Measurements from ENCODE around the gene MPPED2. TPM values are rescaled to one million over a fixed set of nuclear protein-coding genes. Genes with fewer than 3 reads are reported as not detected.

The MPPED2 gene
- total and polyA plus RNA-seq, 4 experiments from 2014 or later = not detected

DNA sequence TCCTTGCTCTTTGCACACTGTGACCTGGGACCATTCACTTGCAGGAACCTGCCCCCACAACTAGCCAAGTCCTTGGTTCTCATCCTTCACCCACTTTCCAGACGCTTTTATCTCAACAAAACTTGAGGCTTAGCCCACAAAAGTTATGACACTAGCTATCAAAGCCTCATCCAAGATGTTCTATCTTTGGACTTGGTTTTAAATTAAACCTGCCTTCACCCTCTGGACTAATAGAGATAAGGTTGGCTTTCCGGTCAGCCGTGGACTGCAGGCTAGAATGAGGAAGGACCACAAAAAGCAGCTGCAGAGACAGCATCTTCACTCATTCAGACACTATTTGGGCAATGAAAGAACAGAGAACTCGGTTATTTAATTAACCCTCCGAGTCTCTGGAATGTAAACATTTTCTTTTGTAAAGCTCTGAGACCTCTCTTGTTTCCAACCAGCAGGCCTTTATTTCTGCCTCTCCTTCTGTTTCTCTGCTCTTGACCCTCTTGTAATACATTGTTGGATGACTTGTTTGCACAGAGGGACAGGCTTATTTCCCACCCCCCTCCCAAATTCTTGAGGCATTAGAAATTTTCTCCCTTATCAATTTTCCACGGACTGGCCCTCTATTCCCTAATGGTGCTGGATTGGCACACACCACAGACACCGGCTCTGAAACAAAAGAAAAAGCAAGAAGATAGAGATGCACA lies 221.9 kb downstream of the MPPED2 start:
- Mint-ChIP-seq H3K27ac (no peak overlapping the region), H3K36me3 (no peaks in the 10 kb centered on the region), H3K9me3 (no peaks in the 10 kb centered on the region), H3K4me1 (no peaks in the 10 kb centered on the region), H3K4me3 (no peak overlapping the region), H3K27me3 (peaks cover 2 to 3% of the 10 kb centered on the region in 2 donors)
- no peak for DNase-seq
- Histone ChIP-seq H3K9me3 (ENCODE audit: control insufficient read depth in 1 of 2, low read length in 2 of 2) (no peaks in the 10 kb centered on the region), H3K4me1 (ENCODE audit: insufficient read depth, low read length) (no peaks in the 10 kb centered on the region), H3K4me3 (ENCODE audit: low read length in 2 of 2) (no peak overlapping the region), H3K27me3 (ENCODE audit: insufficient read depth, low read length) (no peaks in the 10 kb centered on the region), H3K36me3 (ENCODE audit: insufficient read depth, low read length) (no peaks in the 10 kb centered on the region), H3K27ac (ENCODE audit: low read depth, low read length) (no peak overlapping the region)
- CTCF ChIA-PET (ENCODE audit: partially characterized antibody) = no interaction called here
- intact Hi-C loops (cut with micrococcal nuclease) = no loop called here
- POLR2A ChIA-PET (ENCODE audit: partially characterized antibody) = no interaction called here

DNA sequence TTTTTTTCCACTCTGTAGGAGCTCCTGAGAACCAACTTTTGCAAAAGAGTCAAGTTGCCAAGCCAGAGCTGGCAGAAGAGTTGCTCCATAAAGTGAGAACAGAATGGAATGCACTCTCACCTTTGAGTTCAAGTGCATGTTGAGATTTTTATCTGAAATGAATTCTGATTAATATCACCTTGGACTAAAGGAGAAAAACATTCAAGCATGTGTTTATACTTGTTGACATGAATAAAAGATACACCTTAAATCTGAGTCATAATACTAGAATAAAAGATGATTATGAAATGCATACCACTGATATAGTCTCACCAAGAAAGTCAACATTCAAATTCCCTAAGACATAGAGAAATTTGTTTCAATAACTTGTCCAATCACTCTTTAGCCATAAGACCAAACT lies 225.4 kb downstream of the MPPED2 start:
- CTCF ChIA-PET (ENCODE audit: partially characterized antibody) = no interaction called here
- Histone ChIP-seq H3K27me3 (ENCODE audit: insufficient read depth, low read length) (no peaks in the 10 kb centered on the region), H3K9me3 (ENCODE audit: control insufficient read depth in 1 of 2, low read length in 2 of 2) (no peaks in the 10 kb centered on the region), H3K27ac (ENCODE audit: low read depth, low read length) (no peak overlapping the region), H3K4me1 (ENCODE audit: insufficient read depth, low read length) (no peaks in the 10 kb centered on the region), H3K36me3 (ENCODE audit: insufficient read depth, low read length) (no peaks in the 10 kb centered on the region), H3K4me3 (ENCODE audit: low read length in 2 of 2) (no peak overlapping the region)
- intact Hi-C loops (cut with micrococcal nuclease) = no loop called here
- POLR2A ChIA-PET (ENCODE audit: partially characterized antibody) = no interaction called here
- H3K9me3 Mint-ChIP-seq = peaks cover 0 to 2% (median 0%) of the 10 kb centered on the region in 8 donors
- no peaks in the 10 kb centered on the region for H3K36me3 Mint-ChIP-seq
- H3K27ac Mint-ChIP-seq = no peak overlapping the region
- DNase-seq = no peak
- H3K27me3 Mint-ChIP-seq = peaks cover 3 to 5% of the 10 kb centered on the region in 2 donors
- no peaks in the 10 kb centered on the region for H3K4me1 Mint-ChIP-seq
- H3K4me3 Mint-ChIP-seq = no peak overlapping the region

Data from CD4-positive, alpha-beta memory T cell (primary cell).